ENCODE measurements around the gene TMEM209.
"Not testable (repeated sequence)": the region's sequence is repeated elsewhere in the genome, so short reads cannot be mapped to it uniquely, and the experiment has no call there.

GRCh38 chr7:130146142-130146541 is 59.1 kb downstream of the TMEM209 start:
- TF ChIP-seq, protein P1, sequence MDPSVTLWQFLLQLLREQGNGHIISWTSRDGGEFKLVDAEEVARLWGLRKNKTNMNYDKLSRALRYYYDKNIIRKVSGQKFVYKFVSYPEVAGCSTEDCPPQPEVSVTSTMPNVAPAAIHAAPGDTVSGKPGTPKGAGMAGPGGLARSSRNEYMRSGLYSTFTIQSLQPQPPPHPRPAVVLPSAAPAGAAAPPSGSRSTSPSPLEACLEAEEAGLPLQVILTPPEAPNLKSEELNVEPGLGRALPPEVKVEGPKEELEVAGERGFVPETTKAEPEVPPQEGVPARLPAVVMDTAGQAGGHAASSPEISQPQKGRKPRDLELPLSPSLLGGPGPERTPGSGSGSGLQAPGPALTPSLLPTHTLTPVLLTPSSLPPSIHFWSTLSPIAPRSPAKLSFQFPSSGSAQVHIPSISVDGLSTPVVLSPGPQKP (IDR thresholded peaks at IDR 0.05; ENCODE audit: low read depth, low read length) = not testable (repeated sequence)
- TF ChIP-seq KDM1A (IDR thresholded peaks at IDR 0.05; ENCODE audit: low read depth) = not testable (repeated sequence)

Measured in A549 (cell line).